PC-3 (cell line): Measurements from ENCODE around the gene YWHAG.
"Not testable (repeated sequence)": the region's sequence is repeated elsewhere in the genome, so short reads cannot be mapped to it uniquely, and the experiment has no call there.

Source experiments
- CTCF ChIP-seq: fragments of 300-600 bp; sonication (generic); conservative IDR thresholded peaks from 2 replicates; pipeline ENCODE4 v1.5.1; 2017; ENCODE audit warnings: antibody characterized with exemption, low read depth, mild to moderate bottlenecking, low read length
- EZH2 ChIP-seq: fragments of 300-600 bp; sonication (generic); IDR thresholded peaks from one replicate; pipeline ENCODE4 v1.6.1; 2017; ENCODE audit warnings: antibody characterized with exemption, mild to moderate bottlenecking, low read length; ENCODE audit not compliant: unreplicated experiment
- EZH2phosphoT487 ChIP-seq: fragments of 300-600 bp; sonication (generic); IDR thresholded peaks from 2 replicates; pipeline ENCODE4 v1.6.1; 2018; ENCODE audit warnings: mild to moderate bottlenecking, antibody characterized with exemption, low read length, borderline replicate concordance

GRCh38 chr7:76395605-76395964, 36.8 kb upstream of the YWHAG start:
- not testable (repeated sequence) for TF ChIP-seq CTCF, EZH2, EZH2phosphoT487
